HL-60 (cell line): ENCODE results near the gene UNC13B.

Source experiments
- DNase-seq, 2 experiments: peaks; one replicate each; pipeline ENCODE4 v3.0.0-alpha.2; 2010 to 2020; ENCODE audit warnings: low read depth in 1 of 2, low spot score in 1 of 2
- H3K27ac ChIP-seq: fragments of 250-450 bp; sonication (Bioruptor Pico); replicated peaks from 2 replicates; pipeline ENCODE4 v1.5.1; 2020; ENCODE audit warnings: mild to moderate bottlenecking, moderate library complexity
- H3K27me3 ChIP-seq: fragments of 250-450 bp; sonication (Bioruptor Pico); 2 replicates; pipeline ENCODE4 v1.5.1; 2021; ENCODE audit warnings: mild to moderate bottlenecking, moderate library complexity; ENCODE audit not compliant: insufficient read depth, poor library complexity, severe bottlenecking
- H3K4me3 ChIP-seq: replicated peaks from 2 replicates; pipeline ENCODE4 v1.5.1; 2011; ENCODE audit warnings: mild to moderate bottlenecking, control low read depth, low read length; ENCODE audit not compliant: insufficient read depth
- CTCF ChIP-seq: IDR thresholded peaks from one replicate; pipeline ENCODE4 v1.5.1; 2011; ENCODE audit warnings: low read length, control low read depth, inconsistent platforms; ENCODE audit not compliant: insufficient read depth
- GABPA ChIP-seq: IDR thresholded peaks from 2 replicates; pipeline ENCODE4 v1.6.1; 2012; ENCODE audit warnings: low read depth
- POLR2AphosphoS5 ChIP-seq: IDR thresholded peaks from 2 replicates; pipeline ENCODE4 v1.6.1; 2012; ENCODE audit warnings: low read depth
- SPI1 ChIP-seq: IDR thresholded peaks from 2 replicates; pipeline ENCODE4 v1.6.1; 2012; ENCODE audit warnings: low read depth, mild to moderate bottlenecking, borderline replicate concordance
- TF ChIP-seq, protein P1 (sequence below): IDR thresholded peaks from 2 replicates; pipeline ENCODE4 v1.6.1; 2012; ENCODE audit warnings: low read depth; ENCODE audit not compliant: insufficient replicate concordance

The UNC13B gene

GRCh38 chr9:35415402-35416097 is 253.7 kb downstream of the UNC13B start:
- H3K4me3 ChIP-seq = no peak overlapping the region
- no peak for TF ChIP-seq SPI1
- no peak for TF ChIP-seq GABPA
- TF ChIP-seq POLR2AphosphoS5 = no peak
- TF ChIP-seq CTCF = no peak
- TF ChIP-seq, protein P1, sequence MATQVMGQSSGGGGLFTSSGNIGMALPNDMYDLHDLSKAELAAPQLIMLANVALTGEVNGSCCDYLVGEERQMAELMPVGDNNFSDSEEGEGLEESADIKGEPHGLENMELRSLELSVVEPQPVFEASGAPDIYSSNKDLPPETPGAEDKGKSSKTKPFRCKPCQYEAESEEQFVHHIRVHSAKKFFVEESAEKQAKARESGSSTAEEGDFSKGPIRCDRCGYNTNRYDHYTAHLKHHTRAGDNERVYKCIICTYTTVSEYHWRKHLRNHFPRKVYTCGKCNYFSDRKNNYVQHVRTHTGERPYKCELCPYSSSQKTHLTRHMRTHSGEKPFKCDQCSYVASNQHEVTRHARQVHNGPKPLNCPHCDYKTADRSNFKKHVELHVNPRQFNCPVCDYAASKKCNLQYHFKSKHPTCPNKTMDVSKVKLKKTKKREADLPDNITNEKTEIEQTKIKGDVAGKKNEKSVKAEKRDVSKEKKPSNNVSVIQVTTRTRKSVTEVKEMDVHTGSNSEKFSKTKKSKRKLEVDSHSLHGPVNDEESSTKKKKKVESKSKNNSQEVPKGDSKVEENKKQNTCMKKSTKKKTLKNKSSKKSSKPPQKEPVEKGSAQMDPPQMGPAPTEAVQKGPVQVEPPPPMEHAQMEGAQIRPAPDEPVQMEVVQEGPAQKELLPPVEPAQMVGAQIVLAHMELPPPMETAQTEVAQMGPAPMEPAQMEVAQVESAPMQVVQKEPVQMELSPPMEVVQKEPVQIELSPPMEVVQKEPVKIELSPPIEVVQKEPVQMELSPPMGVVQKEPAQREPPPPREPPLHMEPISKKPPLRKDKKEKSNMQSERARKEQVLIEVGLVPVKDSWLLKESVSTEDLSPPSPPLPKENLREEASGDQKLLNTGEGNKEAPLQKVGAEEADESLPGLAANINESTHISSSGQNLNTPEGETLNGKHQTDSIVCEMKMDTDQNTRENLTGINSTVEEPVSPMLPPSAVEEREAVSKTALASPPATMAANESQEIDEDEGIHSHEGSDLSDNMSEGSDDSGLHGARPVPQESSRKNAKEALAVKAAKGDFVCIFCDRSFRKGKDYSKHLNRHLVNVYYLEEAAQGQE = no peak
- DNase-seq = no peak
- no peak overlapping the region for H3K27ac ChIP-seq
- no peaks in the 10 kb centered on the region for H3K27me3 ChIP-seq

- Histone ChIP-seq H3K27ac (no peak overlapping the region), H3K4me3 (no peak overlapping the region), H3K27me3 (no peaks in the 10 kb centered on the region)
- TF ChIP-seq GABPA (no peak), POLR2AphosphoS5 (no peak), SPI1 (no peak), CTCF (no peak)
- TF ChIP-seq, protein P1 = no peak
- DNase-seq = no peak
Measured at GRCh38 chr9:35416098-35416427, 254.3 kb downstream of the UNC13B start.

DNA sequence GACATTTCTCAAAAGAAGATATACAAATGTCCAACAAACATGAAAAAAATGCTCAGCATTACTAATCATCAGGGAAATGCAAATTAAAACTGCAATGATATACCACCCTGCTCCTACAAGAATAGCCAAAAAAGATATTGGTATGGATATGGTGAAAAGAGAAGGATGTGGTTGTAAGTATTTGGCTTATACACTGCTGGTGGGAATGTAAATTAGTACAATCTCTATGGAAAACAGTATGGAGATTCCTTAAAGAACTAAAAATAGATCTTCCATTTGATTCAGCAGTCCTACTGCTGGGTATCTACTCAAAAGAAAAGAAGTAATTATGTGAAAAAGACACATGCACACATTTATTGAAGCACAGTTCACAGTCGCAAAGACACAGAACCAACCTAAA is 260.5 kb downstream of the UNC13B start:
- TF ChIP-seq GABPA = no peak
- TF ChIP-seq SPI1 = no peak
- no peak for TF ChIP-seq CTCF
- TF ChIP-seq, protein P1 = no peak
- no peak for TF ChIP-seq POLR2AphosphoS5
- no peak overlapping the region for H3K27ac ChIP-seq
- H3K27me3 ChIP-seq = peaks cover 2% of the 10 kb centered on the region
- no peak overlapping the region for H3K4me3 ChIP-seq
- no peak for DNase-seq
